H1 (cell line): Measurements from ENCODE around the gene PLXNB1.

Experiments
- CHD1 ChIP-seq: IDR thresholded peaks from 2 replicates; pipeline ENCODE4 v1.6.1; 2012; ENCODE audit warnings: low read depth, low read length, improper control_type of control experiment
- CTCF ChIP-seq, 3 experiments: IDR thresholded peaks; 1 replicate in 2 of 3; 2 replicates in 1 of 3; pipeline versions ENCODE4 v1.5.1 to v1.6.1; 2011; ENCODE audit warnings: low read length in 3 of 3, mild to moderate bottlenecking in 3 of 3, inconsistent platforms in 2 of 3, low read depth in 1 of 3, moderate library complexity in 1 of 3; ENCODE audit not compliant: insufficient read depth in 1 of 3; ENCODE audit errors: control extremely low read depth in 1 of 3
- EZH2 ChIP-seq: fragments of 200-600 bp; sonication (generic); IDR thresholded peaks from 2 replicates; pipeline ENCODE4 v1.7.1; 2012; ENCODE audit warnings: low read depth, mild to moderate bottlenecking, moderate library complexity, low read length, inconsistent platforms; ENCODE audit not compliant: severe bottlenecking
- SIN3A ChIP-seq, 2 experiments: IDR thresholded peaks in 1 of 2; conservative IDR thresholded peaks in 1 of 2; 2 replicates each; pipeline ENCODE4 v1.6.1; 2011 to 2012; ENCODE audit warnings: low read length in 2 of 2, improper control_type of control experiment in 1 of 2, low read depth in 1 of 2, mild to moderate bottlenecking in 1 of 2

DNA sequence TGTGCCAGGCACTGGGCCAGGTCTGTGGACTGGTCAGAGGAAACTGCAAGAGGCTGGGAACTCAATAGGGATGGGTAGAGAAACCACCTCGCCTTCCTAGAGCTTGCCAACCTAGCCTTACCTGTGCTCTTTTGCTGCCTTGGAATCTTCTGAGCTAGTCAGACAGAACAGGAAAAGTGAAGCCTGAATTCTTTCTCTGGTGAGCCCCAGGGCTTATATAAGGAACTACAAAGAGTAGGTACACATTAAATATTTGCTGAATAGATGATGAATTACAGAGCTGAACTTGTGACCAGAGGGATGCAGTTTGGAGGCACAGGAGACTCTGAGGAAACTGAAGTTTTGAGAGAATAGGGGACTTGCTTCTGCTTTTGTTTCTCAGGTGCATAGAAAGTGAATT is 73.5 kb downstream of the PLXNB1 start:
- no peak for TF ChIP-seq EZH2
- no peak for TF ChIP-seq CTCF (IDR thresholded peaks at IDR 0.05; ENCODE audit: control extremely low read depth in 1 of 3, insufficient read depth in 1 of 3, low read depth in 1 of 3, low read length in 3 of 3)
- TF ChIP-seq SIN3A (conservative IDR thresholded peaks at IDR 0.05 in 1 of 2, IDR thresholded peaks at IDR 0.05 in 1 of 2; ENCODE audit: low read depth in 1 of 2, low read length in 2 of 2), result no peak
- no peak for TF ChIP-seq CHD1
